Body of pancreas (tissue), 4 donors: Measurements from ENCODE around the gene TGM5.

Experiments used
- POLR2A ChIP-seq, 3 donors: fragments of 450-650 bp; IDR thresholded peaks; one replicate each; pipeline ENCODE4 v1.6.1; 2016; ENCODE audit warnings: antibody characterized with exemption in 3 of 3, mild to moderate bottlenecking in 2 of 3
- TF ChIP-seq, protein P1 (sequence below), 7 experiments: fragments of 450-650 bp in 4 of 7; fragments of 200-600 bp in 3 of 7; sonication (generic) in 3 of 7; IDR thresholded peaks; one replicate each; pipeline ENCODE4 v1.5.1; 2016 to 2019; ENCODE audit warnings: antibody characterized with exemption in 7 of 7

DNA sequence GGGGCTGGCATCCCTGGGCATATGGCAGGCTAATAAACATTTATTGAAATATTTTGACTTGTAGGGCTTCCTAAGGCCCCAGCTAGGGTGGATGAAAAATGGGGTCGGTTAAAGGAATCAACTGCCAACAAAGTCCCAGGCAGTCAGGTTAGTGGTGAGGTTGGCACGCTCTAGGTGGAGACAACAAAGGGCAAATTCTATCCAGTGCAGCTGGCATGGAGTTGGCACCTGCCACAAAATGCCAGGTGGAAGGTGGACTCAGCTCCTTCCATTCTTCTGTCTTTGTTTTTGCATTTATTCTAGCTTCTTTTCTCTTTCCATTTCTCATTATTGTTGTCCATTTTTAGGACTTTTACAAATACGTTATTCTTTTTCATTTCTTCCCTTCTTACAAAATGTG is 32.7 kb upstream of the TGM5 start:
- TF ChIP-seq, protein P1, sequence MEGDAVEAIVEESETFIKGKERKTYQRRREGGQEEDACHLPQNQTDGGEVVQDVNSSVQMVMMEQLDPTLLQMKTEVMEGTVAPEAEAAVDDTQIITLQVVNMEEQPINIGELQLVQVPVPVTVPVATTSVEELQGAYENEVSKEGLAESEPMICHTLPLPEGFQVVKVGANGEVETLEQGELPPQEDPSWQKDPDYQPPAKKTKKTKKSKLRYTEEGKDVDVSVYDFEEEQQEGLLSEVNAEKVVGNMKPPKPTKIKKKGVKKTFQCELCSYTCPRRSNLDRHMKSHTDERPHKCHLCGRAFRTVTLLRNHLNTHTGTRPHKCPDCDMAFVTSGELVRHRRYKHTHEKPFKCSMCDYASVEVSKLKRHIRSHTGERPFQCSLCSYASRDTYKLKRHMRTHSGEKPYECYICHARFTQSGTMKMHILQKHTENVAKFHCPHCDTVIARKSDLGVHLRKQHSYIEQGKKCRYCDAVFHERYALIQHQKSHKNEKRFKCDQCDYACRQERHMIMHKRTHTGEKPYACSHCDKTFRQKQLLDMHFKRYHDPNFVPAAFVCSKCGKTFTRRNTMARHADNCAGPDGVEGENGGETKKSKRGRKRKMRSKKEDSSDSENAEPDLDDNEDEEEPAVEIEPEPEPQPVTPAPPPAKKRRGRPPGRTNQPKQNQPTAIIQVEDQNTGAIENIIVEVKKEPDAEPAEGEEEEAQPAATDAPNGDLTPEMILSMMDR (IDR thresholded peaks at IDR 0.05) = no peak
- TF ChIP-seq POLR2A (IDR thresholded peaks at IDR 0.05) = no peak
